ENCODE results near the gene TLX1.

TLX1 gene

GRCh38 chr10:101131962-101132635 is 999 bp downstream of the TLX1 start:
- no peaks in the 10 kb centered on the region for H4K20me1 ChIP-seq (ENCODE audit: insufficient read depth, low read length)
- H3K9me3 ChIP-seq (ENCODE audit: low read length): no peaks in the 10 kb centered on the region
- H3K79me2 ChIP-seq (ENCODE audit: insufficient read depth, low read length): no peaks in the 10 kb centered on the region
- H3K36me3 ChIP-seq (ENCODE audit: insufficient read depth, low read length): no peaks in the 10 kb centered on the region
- H3K4me1 ChIP-seq (ENCODE audit: insufficient read depth, low read length, severe bottlenecking): no peaks in the 10 kb centered on the region
- H3K9ac ChIP-seq (ENCODE audit: low read length): no peak overlapping the region
- H3F3A ChIP-seq (ENCODE audit: insufficient read depth, low read length): no peaks in the 10 kb centered on the region
- no peaks in the 10 kb centered on the region for H3K9me2 ChIP-seq (ENCODE audit: low read depth, low read length)
- TF ChIP-seq, protein P1, sequence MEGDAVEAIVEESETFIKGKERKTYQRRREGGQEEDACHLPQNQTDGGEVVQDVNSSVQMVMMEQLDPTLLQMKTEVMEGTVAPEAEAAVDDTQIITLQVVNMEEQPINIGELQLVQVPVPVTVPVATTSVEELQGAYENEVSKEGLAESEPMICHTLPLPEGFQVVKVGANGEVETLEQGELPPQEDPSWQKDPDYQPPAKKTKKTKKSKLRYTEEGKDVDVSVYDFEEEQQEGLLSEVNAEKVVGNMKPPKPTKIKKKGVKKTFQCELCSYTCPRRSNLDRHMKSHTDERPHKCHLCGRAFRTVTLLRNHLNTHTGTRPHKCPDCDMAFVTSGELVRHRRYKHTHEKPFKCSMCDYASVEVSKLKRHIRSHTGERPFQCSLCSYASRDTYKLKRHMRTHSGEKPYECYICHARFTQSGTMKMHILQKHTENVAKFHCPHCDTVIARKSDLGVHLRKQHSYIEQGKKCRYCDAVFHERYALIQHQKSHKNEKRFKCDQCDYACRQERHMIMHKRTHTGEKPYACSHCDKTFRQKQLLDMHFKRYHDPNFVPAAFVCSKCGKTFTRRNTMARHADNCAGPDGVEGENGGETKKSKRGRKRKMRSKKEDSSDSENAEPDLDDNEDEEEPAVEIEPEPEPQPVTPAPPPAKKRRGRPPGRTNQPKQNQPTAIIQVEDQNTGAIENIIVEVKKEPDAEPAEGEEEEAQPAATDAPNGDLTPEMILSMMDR (IDR thresholded peaks at IDR 0.05; ENCODE audit: low read length): no peak
- TF ChIP-seq EZH2 (IDR thresholded peaks at IDR 0.05; ENCODE audit: borderline replicate concordance, low read length): no peak
- no peaks in the 10 kb centered on the region for H3K27me3 ChIP-seq (ENCODE audit: insufficient read depth, low read length)
- H3K27ac ChIP-seq (ENCODE audit: low read depth, low read length, poor library complexity, severe bottlenecking): no peak overlapping the region
- H3K4me3 ChIP-seq (ENCODE audit: low read depth, low read length, poor library complexity, severe bottlenecking): no peak overlapping the region
- H2AFZ ChIP-seq (ENCODE audit: low read length): no peak overlapping the region
- no peak overlapping the region for H3K4me2 ChIP-seq (ENCODE audit: low read length)

- Histone ChIP-seq H4K20me1 (ENCODE audit: insufficient read depth, low read length) (no peaks in the 10 kb centered on the region), H3K4me2 (ENCODE audit: low read length) (no peak overlapping the region), H3K9ac (ENCODE audit: low read length) (no peak overlapping the region), H3K27ac (ENCODE audit: low read depth, low read length, poor library complexity, severe bottlenecking) (no peak overlapping the region), H3K4me1 (ENCODE audit: insufficient read depth, low read length, severe bottlenecking) (no peaks in the 10 kb centered on the region), H3K9me2 (ENCODE audit: low read depth, low read length) (no peaks in the 10 kb centered on the region), H3K4me3 (ENCODE audit: low read depth, low read length, poor library complexity, severe bottlenecking) (no peak overlapping the region), H3K79me2 (ENCODE audit: insufficient read depth, low read length) (no peaks in the 10 kb centered on the region), H3K27me3 (ENCODE audit: insufficient read depth, low read length) (no peaks in the 10 kb centered on the region), H3F3A (ENCODE audit: insufficient read depth, low read length) (no peaks in the 10 kb centered on the region), H2AFZ (ENCODE audit: low read length) (no peak overlapping the region), H3K36me3 (ENCODE audit: insufficient read depth, low read length) (no peaks in the 10 kb centered on the region), H3K9me3 (ENCODE audit: low read length) (no peaks in the 10 kb centered on the region)
- TF ChIP-seq EZH2 (IDR thresholded peaks at IDR 0.05; ENCODE audit: borderline replicate concordance, low read length): no peak
- TF ChIP-seq, protein P1 (IDR thresholded peaks at IDR 0.05; ENCODE audit: low read length): no peak
Observed at GRCh38 chr10:101132636-101133473, 1.8 kb downstream of the TLX1 start.

DNA sequence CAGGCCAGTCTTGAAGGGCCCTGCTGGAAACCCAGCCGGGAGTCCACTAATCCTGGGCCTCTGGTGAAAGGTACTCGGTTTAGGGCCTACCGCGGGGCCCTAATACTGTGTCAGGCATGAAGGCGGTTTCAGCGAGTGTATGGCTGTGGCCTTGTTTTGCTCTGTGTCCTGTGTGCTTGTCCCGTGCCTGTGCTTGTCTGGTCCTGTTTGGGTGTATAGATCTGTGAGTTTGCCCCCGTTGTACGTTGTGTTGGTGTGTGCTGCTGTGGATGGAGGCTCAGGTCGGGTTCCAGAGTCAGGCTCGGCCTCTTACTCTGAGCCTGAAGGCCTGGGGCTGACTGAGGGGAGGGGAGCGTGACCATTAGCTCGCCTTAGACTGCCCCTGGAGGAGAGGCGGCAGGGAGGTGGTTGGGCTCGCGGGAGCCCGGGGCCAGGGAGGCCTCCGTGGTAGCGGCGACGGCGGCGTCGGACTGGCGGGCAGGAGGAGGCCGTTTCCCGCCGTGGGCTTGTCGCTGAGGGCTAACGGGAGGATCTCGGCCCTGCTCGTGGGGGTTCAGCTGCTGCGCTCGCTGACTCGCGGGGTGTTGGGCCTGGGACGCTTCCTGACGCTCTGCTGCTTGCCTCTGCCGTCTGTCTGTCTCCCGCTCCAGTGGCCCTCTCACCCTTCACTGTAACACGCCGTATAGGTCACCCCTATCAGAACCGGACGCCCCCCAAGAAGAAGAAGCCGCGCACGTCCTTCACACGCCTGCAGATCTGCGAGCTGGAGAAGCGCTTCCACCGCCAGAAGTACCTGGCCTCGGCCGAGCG is 2.6 kb downstream of the TLX1 start:
- Histone ChIP-seq H4K20me1 (ENCODE audit: insufficient read depth, low read length) (no peaks in the 10 kb centered on the region), H3F3A (ENCODE audit: insufficient read depth, low read length) (no peaks in the 10 kb centered on the region), H3K4me3 (ENCODE audit: low read depth, low read length, poor library complexity, severe bottlenecking) (no peak overlapping the region), H3K27me3 (ENCODE audit: insufficient read depth, low read length) (no peaks in the 10 kb centered on the region), H2AFZ (ENCODE audit: low read length) (no peak overlapping the region), H3K27ac (ENCODE audit: low read depth, low read length, poor library complexity, severe bottlenecking) (no peak overlapping the region), H3K9me2 (ENCODE audit: low read depth, low read length) (no peaks in the 10 kb centered on the region), H3K4me2 (ENCODE audit: low read length) (no peak overlapping the region), H3K79me2 (ENCODE audit: insufficient read depth, low read length) (no peaks in the 10 kb centered on the region), H3K9ac (ENCODE audit: low read length) (no peak overlapping the region), H3K9me3 (ENCODE audit: low read length) (no peaks in the 10 kb centered on the region), H3K36me3 (ENCODE audit: insufficient read depth, low read length) (no peaks in the 10 kb centered on the region), H3K4me1 (ENCODE audit: insufficient read depth, low read length, severe bottlenecking) (no peaks in the 10 kb centered on the region)
- TF ChIP-seq, protein P1 (IDR thresholded peaks at IDR 0.05; ENCODE audit: low read length): no peak
- no peak for TF ChIP-seq EZH2 (IDR thresholded peaks at IDR 0.05; ENCODE audit: borderline replicate concordance, low read length)

Measured in OCI-LY1 (cell line).